Stomach (tissue), 9 donors: ENCODE results near the gene CD58. TPM values are rescaled to one million over a fixed set of nuclear protein-coding genes. Genes with fewer than 3 reads are reported as not detected.
"Not testable (repeated sequence)": the region's sequence is repeated elsewhere in the genome, so short reads cannot be mapped to it uniquely, and the experiment has no call there.

ENCODE experiments used
- DNase-seq, 2 donors: peaks; one replicate each; pipeline versions ENCODE4 v3.0.0 to v3.0.0-alpha.2; 2013 to 2019
- H3K27ac ChIP-seq, 5 donors: fragments of 200-600 bp in 4 of 5; sonication (generic) in 4 of 5; one replicate each; pipeline ENCODE4 v1.5.1; 2013 to 2019; ENCODE audit warnings: mild to moderate bottlenecking in 1 of 5, moderate library complexity in 1 of 5
- H3K27me3 ChIP-seq, 3 donors: fragments of 200-600 bp; sonication (generic); one replicate each; pipeline ENCODE4 v1.5.1; 2017 to 2019; ENCODE audit warnings: mixed run types in 1 of 3
- H3K36me3 ChIP-seq, 4 donors: fragments of 200-600 bp; sonication (generic); 1 replicate in 3 of 4; 2 replicates in 1 of 4; pipeline ENCODE4 v1.5.1; 2016 to 2019
- H3K4me1 ChIP-seq, 4 donors: fragments of 200-600 bp; sonication (generic); one replicate each; pipeline ENCODE4 v1.5.1; 2016 to 2019
- H3K4me3 ChIP-seq, 4 donors: fragments of 200-600 bp; sonication (generic) in 3 of 4; one replicate each; pipeline ENCODE4 v1.5.1; 2016 to 2019; ENCODE audit warnings: mild to moderate bottlenecking in 1 of 4
- H3K9me3 ChIP-seq, 4 donors: fragments of 200-600 bp; sonication (generic); one replicate each; pipeline ENCODE4 v1.5.1; 2016 to 2019
- EP300 ChIP-seq: sonication (generic); formaldehyde crosslinking; IDR thresholded peaks from one replicate; pipeline ENCODE4 v1.6.1; 2017; ENCODE audit warnings: antibody characterized with exemption
- POLR2A ChIP-seq, 4 donors: fragments of 450-650 bp; IDR thresholded peaks; one replicate each; pipeline ENCODE4 v1.6.1; 2016; ENCODE audit warnings: antibody characterized with exemption in 4 of 4, control low read depth in 2 of 4, mild to moderate bottlenecking in 1 of 4, moderate library complexity in 1 of 4
- POLR2AphosphoS5 ChIP-seq, 3 donors: sonication (generic); formaldehyde crosslinking; IDR thresholded peaks; one replicate each; pipeline ENCODE4 v1.6.1; 2016; ENCODE audit warnings: antibody characterized with exemption in 3 of 3
- WGBS, 5 donors: extraction: QIAGEN DNeasy Blood & Tissue Kit in 3 of 5; methylation state at CpG; one replicate each; pipeline versions ENCODE4 v1.1.5 to v1.1.7; 2013 to 2018; 5-methylcytosine and 5-hydroxymethylcytosine counted together
- intact Hi-C: fragments of 100-400 bp; cut with DNase I; formaldehyde crosslinking; loops from one replicate; pipeline ENCODE4 v1.15.1; 2023; ENCODE audit warnings: low total_unique reads
- polyA plus RNA-seq, 3 donors: library from polyadenylated mRNA; stranded (reverse); fragments of 200-250 nt; gene quantifications; one replicate each; pipeline ENCODE4 v1.2.3, GENCODE V29; 2013
- total RNA-seq, 5 donors: library from RNA; depleted of rRNA; stranded (reverse); fragments of >200 nt; gene quantifications; one replicate each; pipeline versions ENCODE4 v1.1.0 to v1.2.3, GENCODE V29; 2014 to 2016
- TF ChIP-seq, protein P1 (sequence below), 7 experiments: fragments of 450-650 bp in 4 of 7; fragments of 200-600 bp in 3 of 7; sonication (generic) in 3 of 7; IDR thresholded peaks; one replicate each; pipeline ENCODE4 v1.5.1; 2016 to 2019; ENCODE audit warnings: antibody characterized with exemption in 7 of 7, control low read depth in 2 of 7, mild to moderate bottlenecking in 1 of 7
- donor health status: healthy with polysubstance abuse.
- donor health status: Bipolar disorder and iron deficiency.
- donor health status: healthy.

The CD58 gene
- total and polyA plus RNA-seq, 8 donors = 1.2 to 48.8 (median 8.7) TPM

DNA sequence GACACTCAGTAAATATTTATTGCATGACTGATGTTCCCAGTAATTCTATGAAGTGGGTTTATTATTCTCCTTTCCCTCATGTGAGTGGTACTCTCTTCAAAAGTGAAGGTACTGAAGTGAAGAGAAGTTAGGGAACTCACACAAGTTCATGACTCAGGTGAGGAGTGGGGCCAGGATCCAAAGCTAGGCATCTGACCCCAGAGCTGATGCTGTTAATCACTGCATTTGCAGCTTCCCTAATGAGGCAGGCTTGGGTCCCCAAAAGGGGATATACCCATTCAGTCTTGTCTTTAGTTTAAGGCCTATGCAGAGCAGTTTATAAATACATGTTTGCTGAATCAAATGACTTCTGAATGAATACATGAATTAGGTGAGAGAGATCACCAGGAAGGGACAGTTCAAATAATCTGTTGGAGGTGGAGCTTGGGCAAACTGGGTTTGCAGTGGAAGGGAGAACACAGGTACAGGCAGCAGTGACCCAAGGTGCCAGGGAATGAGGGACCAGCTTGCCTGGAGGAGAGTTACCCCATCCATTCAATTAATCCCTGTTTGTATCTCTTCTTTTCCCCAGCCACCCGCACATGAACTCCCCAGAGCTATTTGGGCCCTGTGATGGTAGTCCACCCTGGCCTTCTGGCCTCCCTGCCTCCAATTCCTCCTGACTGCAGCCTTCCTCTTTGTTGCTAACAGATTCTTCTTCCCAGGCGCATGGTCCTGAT lies 2.0 kb downstream of the CD58 start:
- H3K36me3 ChIP-seq = no peaks in the 10 kb centered on the region
- TF ChIP-seq, protein P1, sequence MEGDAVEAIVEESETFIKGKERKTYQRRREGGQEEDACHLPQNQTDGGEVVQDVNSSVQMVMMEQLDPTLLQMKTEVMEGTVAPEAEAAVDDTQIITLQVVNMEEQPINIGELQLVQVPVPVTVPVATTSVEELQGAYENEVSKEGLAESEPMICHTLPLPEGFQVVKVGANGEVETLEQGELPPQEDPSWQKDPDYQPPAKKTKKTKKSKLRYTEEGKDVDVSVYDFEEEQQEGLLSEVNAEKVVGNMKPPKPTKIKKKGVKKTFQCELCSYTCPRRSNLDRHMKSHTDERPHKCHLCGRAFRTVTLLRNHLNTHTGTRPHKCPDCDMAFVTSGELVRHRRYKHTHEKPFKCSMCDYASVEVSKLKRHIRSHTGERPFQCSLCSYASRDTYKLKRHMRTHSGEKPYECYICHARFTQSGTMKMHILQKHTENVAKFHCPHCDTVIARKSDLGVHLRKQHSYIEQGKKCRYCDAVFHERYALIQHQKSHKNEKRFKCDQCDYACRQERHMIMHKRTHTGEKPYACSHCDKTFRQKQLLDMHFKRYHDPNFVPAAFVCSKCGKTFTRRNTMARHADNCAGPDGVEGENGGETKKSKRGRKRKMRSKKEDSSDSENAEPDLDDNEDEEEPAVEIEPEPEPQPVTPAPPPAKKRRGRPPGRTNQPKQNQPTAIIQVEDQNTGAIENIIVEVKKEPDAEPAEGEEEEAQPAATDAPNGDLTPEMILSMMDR (IDR thresholded peaks at IDR 0.05) = no peak
- TF ChIP-seq POLR2A (IDR thresholded peaks at IDR 0.05) = no peak
- no peak for TF ChIP-seq EP300
- no peak for TF ChIP-seq POLR2AphosphoS5 (IDR thresholded peaks at IDR 0.05)
- intact Hi-C loops = no loop called here
- no peak for DNase-seq
- H3K9me3 ChIP-seq = no peaks in the 10 kb centered on the region
- peak overlapping the region in 1 of 5 donors; percentile 94 for H3K27ac ChIP-seq
- H3K4me1 ChIP-seq = peaks cover 12 to 59% (median 31%) of the 10 kb centered on the region in 4 donors
- H3K27me3 ChIP-seq = no peaks in the 10 kb centered on the region
- 84 to 96% (median 89%) methylated on average over 2 of the region's 2 CpGs for WGBS, 5 donors
- peak overlapping the region in 2 of 4 donors; percentile 0 to 72 for H3K4me3 ChIP-seq

DNA sequence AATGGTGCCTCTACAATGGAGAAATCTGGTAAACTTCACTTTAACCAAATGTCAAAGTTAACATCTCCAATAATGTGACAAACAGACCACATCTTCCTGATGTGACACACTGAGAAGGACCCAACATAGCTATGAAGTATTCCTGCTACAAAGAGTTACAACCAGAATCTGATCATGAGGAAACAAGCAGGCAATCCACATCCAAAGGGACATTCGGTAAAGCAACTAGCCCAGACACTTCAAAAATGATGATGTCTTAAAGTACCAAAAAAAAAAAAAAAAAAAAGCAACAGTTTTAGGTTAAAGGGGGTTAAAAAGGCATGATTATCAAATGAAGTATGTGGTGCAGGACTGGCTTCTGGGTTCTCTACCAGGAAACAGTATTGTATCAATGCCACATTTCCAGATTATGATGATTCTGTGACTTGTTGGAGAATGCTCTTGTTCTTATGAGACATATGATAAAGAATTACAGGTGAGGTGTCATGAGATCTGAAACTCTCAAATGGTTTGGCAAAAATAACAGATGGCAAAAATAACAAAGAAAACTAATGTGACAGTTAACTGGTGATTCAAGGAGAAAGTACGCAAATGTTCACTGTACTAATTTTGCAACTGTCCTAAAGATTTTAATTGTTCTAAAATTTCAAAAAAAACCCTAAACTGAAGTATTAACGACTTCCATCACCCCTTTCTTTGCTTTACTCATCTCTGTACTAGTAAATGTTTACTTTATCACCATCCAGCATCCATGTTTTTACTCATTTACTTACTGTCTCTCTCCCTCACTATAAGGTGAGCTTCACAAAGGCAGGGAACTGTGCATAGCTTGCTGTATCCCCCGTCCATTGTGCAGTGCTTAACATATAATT lies 2.8 kb downstream of the CD58 start:
- Histone ChIP-seq H3K9me3 (peaks cover 0 to 7% (median 3%) of the 10 kb centered on the region in 4 donors), H3K4me3 (no peak overlapping the region), H3K27me3 (no peaks in the 10 kb centered on the region), H3K4me1 (peaks cover 12 to 57% (median 31%) of the 10 kb centered on the region in 4 donors), H3K36me3 (peaks cover 0 to 7% (median 2%) of the 10 kb centered on the region in 4 donors), H3K27ac (no peak overlapping the region)
- TF ChIP-seq EP300 = no peak
- no peak for TF ChIP-seq POLR2A (IDR thresholded peaks at IDR 0.05)
- TF ChIP-seq POLR2AphosphoS5 (IDR thresholded peaks at IDR 0.05) = no peak
- TF ChIP-seq, protein P1 (IDR thresholded peaks at IDR 0.05) = no peak
- no peak for DNase-seq
- intact Hi-C loops = no loop called here
- 65 to 80% (median 78%) methylated on average over 4 of the region's 4 CpGs for WGBS, 5 donors

DNA sequence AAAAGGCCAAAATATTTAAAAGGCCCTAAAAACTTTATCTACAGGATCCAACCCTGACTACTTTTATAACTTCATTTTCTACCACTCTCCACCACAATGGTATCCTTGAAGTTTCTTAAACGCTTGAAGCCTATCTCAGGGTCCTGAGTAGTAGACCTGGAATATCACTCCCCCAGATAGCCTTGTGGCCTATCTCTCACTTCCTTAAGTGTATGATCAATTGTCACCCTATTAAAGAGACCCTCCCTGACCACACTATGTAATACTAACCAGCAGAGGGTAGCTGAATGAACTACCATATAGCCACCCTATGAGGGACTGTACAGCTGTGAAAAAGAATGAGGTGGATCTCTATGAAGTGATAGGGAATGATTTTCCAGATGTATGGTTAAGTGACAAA lies 5.6 kb downstream of the CD58 start:
- H3K27ac ChIP-seq = no peak overlapping the region
- WGBS, 5 donors = 86 to 100% (median 90%) methylated on average over 1 of the region's 1 CpG
- intact Hi-C loops = no loop called here
- peaks cover 5 to 53% (median 18%) of the 10 kb centered on the region in 4 donors for H3K4me1 ChIP-seq
- H3K4me3 ChIP-seq = no peak overlapping the region
- TF ChIP-seq POLR2AphosphoS5 (IDR thresholded peaks at IDR 0.05) (no peak), POLR2A (IDR thresholded peaks at IDR 0.05) (no peak), EP300 (no peak)
- TF ChIP-seq, protein P1 (IDR thresholded peaks at IDR 0.05) = no peak
- H3K27me3 ChIP-seq = no peaks in the 10 kb centered on the region
- H3K36me3 ChIP-seq = peaks cover 0 to 7% (median 2%) of the 10 kb centered on the region in 4 donors
- peaks cover 0 to 8% (median 3%) of the 10 kb centered on the region in 4 donors for H3K9me3 ChIP-seq
- no peak for DNase-seq

DNA sequence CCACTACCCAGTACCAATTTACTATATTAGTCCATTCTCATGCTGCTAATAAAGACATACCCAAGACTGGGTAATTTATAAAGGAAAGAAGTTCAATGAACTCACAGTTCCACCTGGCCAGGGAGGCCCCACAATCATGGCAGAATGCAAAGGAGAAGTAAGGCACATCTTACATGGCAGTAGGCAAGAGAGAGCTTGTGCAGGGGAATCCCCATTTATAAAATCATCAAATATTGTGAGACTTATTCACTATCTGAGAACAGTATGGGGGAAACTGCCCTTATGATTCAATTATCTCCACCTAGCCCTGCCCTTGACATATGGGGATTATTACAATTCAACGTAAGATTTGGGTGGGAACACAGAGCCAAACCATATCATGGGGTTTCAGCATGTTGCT lies 6.4 kb downstream of the CD58 start:
- no peaks in the 10 kb centered on the region for H3K27me3 ChIP-seq
- no peak overlapping the region for H3K27ac ChIP-seq
- H3K9me3 ChIP-seq = peaks cover 0 to 8% (median 3%) of the 10 kb centered on the region in 4 donors
- H3K4me1 ChIP-seq = peaks cover 0 to 52% (median 10%) of the 10 kb centered on the region in 4 donors
- 81 to 100% (median 89%) methylated on average over 1 of the region's 1 CpG for WGBS, 5 donors
- no peak overlapping the region for H3K4me3 ChIP-seq
- peaks cover 0 to 7% (median 2%) of the 10 kb centered on the region in 4 donors for H3K36me3 ChIP-seq
- TF ChIP-seq, protein P1 (IDR thresholded peaks at IDR 0.05) = no peak
- TF ChIP-seq POLR2AphosphoS5 (IDR thresholded peaks at IDR 0.05) (no peak), EP300 (no peak), POLR2A (IDR thresholded peaks at IDR 0.05) (no peak)
- intact Hi-C loops = no loop called here
- no peak for DNase-seq

DNA sequence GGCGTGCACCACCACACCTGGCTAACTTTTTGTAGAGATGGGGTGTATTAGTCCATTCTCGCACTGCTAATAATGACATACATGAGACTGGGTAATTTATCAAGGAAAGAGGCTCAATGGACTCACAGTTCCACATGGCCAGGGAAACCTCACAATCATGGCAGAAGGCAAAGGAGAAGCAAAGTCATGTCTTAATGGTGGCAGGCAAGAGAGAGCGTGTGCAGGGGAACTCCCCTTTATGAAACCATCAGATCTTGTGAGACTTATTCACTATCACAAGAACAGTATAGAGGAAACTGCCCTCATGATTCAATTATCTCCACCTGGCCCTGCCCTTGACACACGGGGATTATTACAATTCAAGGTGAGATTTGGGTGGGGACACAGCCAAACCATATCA lies 8.4 kb downstream of the CD58 start:
- H3K27me3 ChIP-seq, DNase-seq, H3K27ac ChIP-seq, H3K9me3 ChIP-seq, intact Hi-C loops, H3K36me3 ChIP-seq, H3K4me3 ChIP-seq: not testable (repeated sequence)
- H3K4me1 ChIP-seq = peaks cover 0 to 48% (median 4%) of the 10 kb centered on the region in 4 donors
- WGBS, 5 donors = 86 to 94% (median 89%) methylated on average over 4 of the region's 4 CpGs
